Measurements from ENCODE around the gene TMSB10. TPM values are rescaled to one million over a fixed set of nuclear protein-coding genes. Genes with fewer than 3 reads are reported as not detected.

TMSB10 gene
- total and polyA plus RNA-seq, 2 of the 13 experiments (the other 11 are each of a cell fraction or from before 2014, with no cell fraction given) = 665 to 708 TPM

- WGBS (ENCODE audit: low lambda C conversion rate) = 22% methylated on average over 8 of the region's 8 CpGs
- Histone ChIP-seq H3K79me2 (ENCODE audit: insufficient read depth, low read length) (no peaks in the 10 kb centered on the region), H3K36me3 (replicated peaks in 1 of 2; ENCODE audit: control insufficient read depth in 1 of 2, insufficient read depth in 2 of 2, low read length in 2 of 2) (no peaks in the 10 kb centered on the region), H3K27ac (ENCODE audit: extremely low read length, insufficient read depth, low read length) (no peak overlapping the region), H3K9me3 (ENCODE audit: low read length) (no peaks in the 10 kb centered on the region), H3K4me2 (ENCODE audit: low read depth, low read length) (peak overlapping the region; percentile 68), H3K4me3 (replicated peaks in 1 of 3; ENCODE audit: insufficient read depth in 1 of 3, low read depth in 2 of 3, low read length in 3 of 3) (peak overlapping the region in 2 of 3 experiments; percentile 14 to 63; a peak in 2 of 6 replicates), H3K4me1 (ENCODE audit: insufficient read depth, low read length) (peaks cover 40% of the 10 kb centered on the region), H4K20me1 (ENCODE audit: insufficient read depth, low read length) (peaks cover 3% of the 10 kb centered on the region; the same call in 1 of the 2 replicates), H2AFZ (ENCODE audit: low read length) (no peak overlapping the region), H3K9ac (ENCODE audit: insufficient read depth, low read depth, low read length) (no peak overlapping the region), H3K27me3 (ENCODE audit: control insufficient read depth in 1 of 2, insufficient read depth in 2 of 2, low read length in 2 of 2) (peaks cover 17 to 50% of the 10 kb centered on the region in 2 experiments)
- no peak for ATAC-seq
- in situ Hi-C loops (cut with HindIII; ENCODE audit: extremely low pct_ligation_motif_present, low pct_unique_long_range_greater_than_20kb) = loop anchor here (5.0 to 10.0 kb wide), 2 partner anchors 246 to 393 kb away; no protein-coding TSS in a partner anchor
- CTCF ChIA-PET (ENCODE audit: low intra/inter-chr PET ratio, low total read pairs) = interaction anchor here (3.2 kb wide), 1 partner anchor 46 kb away, joined by 20 read pairs; no protein-coding TSS in a partner anchor
- no peak for TF ChIP-seq SP5 (CRISPR knock-in tag; IDR thresholded peaks at IDR 0.05; ENCODE audit: borderline replicate concordance, low read depth)
- 0 out of 2 replicates have a peak, but pooled peaks have one; percentile 20 for TF ChIP-seq ZNF788 (CRISPR knock-in tag; IDR thresholded peaks at IDR 0.05; ENCODE audit: borderline replicate concordance)
- intact Hi-C loops (cut with micrococcal nuclease; ENCODE audit: unreplicated experiment) = no loop called here
- FAIRE-seq = no peak
- POLR2A ChIA-PET = no interaction called here
- DNase-seq (ENCODE audit: low spot score) = no peak
- no TSS peak for BruUV-seq (replicated peaks)
Observed at GRCh38 chr2:84880395-84880644, 25.1 kb upstream of the TMSB10 start.

DNA sequence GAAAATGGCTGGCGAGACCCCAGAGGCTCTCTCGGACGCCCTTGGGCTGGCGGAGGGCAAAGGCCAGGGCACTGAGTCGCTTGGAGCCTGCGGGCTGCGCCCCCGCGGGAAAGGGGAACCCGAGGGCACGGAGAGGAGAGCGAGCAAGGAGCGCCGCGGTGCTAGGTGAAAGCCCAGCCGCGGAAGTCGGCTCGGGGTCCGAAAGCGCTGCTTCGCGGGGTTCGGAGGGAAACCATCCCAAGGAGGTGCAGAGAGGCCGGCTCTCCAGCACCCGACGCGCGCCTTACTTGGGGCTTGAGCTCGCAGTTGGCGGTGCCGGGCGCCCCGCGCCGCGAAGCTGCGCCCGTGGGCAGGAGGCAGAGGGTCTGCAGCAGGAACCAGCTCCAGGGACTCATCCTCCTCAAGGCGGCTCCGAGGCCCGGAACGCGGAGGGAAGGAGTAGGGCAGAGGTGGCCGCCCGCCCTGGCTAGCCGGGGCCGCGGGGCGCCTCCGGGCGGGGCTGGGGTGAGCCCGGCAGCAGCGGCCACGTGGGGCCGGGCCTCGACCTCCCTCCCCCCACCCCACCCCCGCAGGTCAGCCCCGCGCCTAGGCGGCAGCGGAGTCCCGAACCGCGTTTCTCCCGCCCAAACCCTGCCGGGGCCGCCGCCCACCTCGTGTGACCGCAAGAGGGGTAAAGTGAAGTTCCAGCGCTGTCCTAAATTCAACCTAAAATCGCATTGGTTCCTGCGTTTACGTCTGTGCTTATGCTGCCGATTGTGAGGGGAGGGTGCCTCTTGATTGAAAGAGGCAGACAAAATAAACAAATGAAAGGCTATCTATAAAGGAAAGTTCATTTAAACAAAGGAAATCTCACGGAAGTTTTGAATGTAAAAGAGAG, 24.6 kb upstream of the TMSB10 start, which contains the start of gene TRABD2A:
Gene TRABD2A (minus strand): TSS at position 440 of the 877 bp plus-strand sequence. CDS start 45 bp downstream, at position 395.
- ATAC-seq (peak; percentile 24), FAIRE-seq (no peak), DNase-seq (ENCODE audit: low spot score) (no peak)
- CTCF ChIA-PET (ENCODE audit: low intra/inter-chr PET ratio, low total read pairs) = interaction anchor here (1.4 to 3.2 kb wide), 4 partner anchors 11 to 385 kb away, joined by 4 to 20 read pairs (median 12); no protein-coding TSS in a partner anchor
- H3K9me3 ChIP-seq (ENCODE audit: low read length) = no peaks in the 10 kb centered on the region
- intact Hi-C loops (cut with micrococcal nuclease; ENCODE audit: unreplicated experiment) (no loop called here), in situ Hi-C loops (cut with HindIII; ENCODE audit: extremely low pct_ligation_motif_present, low pct_unique_long_range_greater_than_20kb) (loop anchor here (5.0 to 10.0 kb wide), 2 partner anchors 246 to 394 kb away; no protein-coding TSS in a partner anchor)
- POLR2A ChIA-PET = no interaction called here
- peaks cover 3% of the 10 kb centered on the region; the same call in 1 of the 2 replicates for H4K20me1 ChIP-seq (ENCODE audit: insufficient read depth, low read length)
- WGBS (ENCODE audit: low lambda C conversion rate) = 12% methylated on average over 54 of the region's 77 CpGs
- H3K4me1 ChIP-seq (ENCODE audit: insufficient read depth, low read length) = peaks cover 40% of the 10 kb centered on the region
- H3K36me3 ChIP-seq (replicated peaks in 1 of 2; ENCODE audit: control insufficient read depth in 1 of 2, insufficient read depth in 2 of 2, low read length in 2 of 2) = no peaks in the 10 kb centered on the region
- peak within 1 kb of the TSS; percentile 68 for H3K4me2 ChIP-seq (ENCODE audit: low read depth, low read length)
- peak within 1 kb of the TSS; percentile 4 for H2AFZ ChIP-seq (ENCODE audit: low read length)
- no peak within 1 kb of the TSS for H3K9ac ChIP-seq (ENCODE audit: insufficient read depth, low read depth, low read length)
- BruUV-seq (replicated peaks) = no TSS peak
- H3K27me3 ChIP-seq (ENCODE audit: control insufficient read depth in 1 of 2, insufficient read depth in 2 of 2, low read length in 2 of 2) = peaks cover 17 to 53% of the 10 kb centered on the region in 2 experiments
- peak within 1 kb of the TSS in 2 of 3 experiments; percentile 37 to 63; a peak in 4 of 6 replicates for H3K4me3 ChIP-seq (replicated peaks in 1 of 3; ENCODE audit: insufficient read depth in 1 of 3, low read depth in 2 of 3, low read length in 3 of 3)
- H3K79me2 ChIP-seq (ENCODE audit: insufficient read depth, low read length) = no peaks in the 10 kb centered on the region
- no peak within 1 kb of the TSS for H3K27ac ChIP-seq (ENCODE audit: extremely low read length, insufficient read depth, low read length)
- TF ChIP-seq ZNF441 (CRISPR knock-in tag; IDR thresholded peaks at IDR 0.05; ENCODE audit: borderline replicate concordance) = no peak
- no peak for TF ChIP-seq KAT7 (CRISPR knock-in tag; IDR thresholded peaks at IDR 0.05; ENCODE audit: borderline replicate concordance)
- peak; percentile 30; the same call in 1 of the 2 replicates for TF ChIP-seq GABPB1 (CRISPR knock-in tag; IDR thresholded peaks at IDR 0.05)
- TF ChIP-seq BORCS8-MEF2B (CRISPR knock-in tag; IDR thresholded peaks at IDR 0.05) = no peak
- TF ChIP-seq HNRNPK (IDR thresholded peaks at IDR 0.05; ENCODE audit: low read depth, low read length, poor library complexity, severe bottlenecking) = peak; percentile 36
- TF ChIP-seq NRL (CRISPR knock-in tag; IDR thresholded peaks at IDR 0.05; ENCODE audit: borderline replicate concordance) = 0 out of 2 replicates have a peak, but pooled peaks have one; percentile 33
- no peak for TF ChIP-seq ZNF44 (CRISPR knock-in tag; IDR thresholded peaks at IDR 0.05)
- TF ChIP-seq DNMT1 (CRISPR knock-in tag; IDR thresholded peaks at IDR 0.05) = 0 out of 2 replicates have a peak, but pooled peaks have one; percentile 47
- TF ChIP-seq RXRA (CRISPR knock-in tag; IDR thresholded peaks at IDR 0.05) = peak; percentile 15; the same call in 1 of the 2 replicates
- TF ChIP-seq ZNF800 (CRISPR knock-in tag; IDR thresholded peaks at IDR 0.05) = peak; percentile 78; the same call in 1 of the 2 replicates
- TF ChIP-seq EZH2 (conservative IDR thresholded peaks at IDR 0.05; ENCODE audit: low read depth, low read length) = peak; percentile 99

Data from HepG2 (cell line).